GM10847 (cell line): ENCODE results near the gene RNF112.

ENCODE experiments used
- POLR2A ChIP-seq: IDR thresholded peaks from 2 replicates; pipeline ENCODE4 v1.6.1; 2011; ENCODE audit not compliant: insufficient read length; ENCODE audit errors: extremely low read depth

RNF112 gene

GRCh38 chr17:19391432-19391831 is 19.6 kb upstream of the RNF112 start:
- TF ChIP-seq POLR2A: no peak

GRCh38 chr17:19392303-19392702 is 18.7 kb upstream of the RNF112 start:
- no peak for TF ChIP-seq POLR2A

GRCh38 chr17:19397556-19398041 is 13.4 kb upstream of the RNF112 start:
- no peak for TF ChIP-seq POLR2A

GRCh38 chr17:19398301-19399181 is 12.5 kb upstream of the RNF112 start:
- TF ChIP-seq POLR2A: no peak

- TF ChIP-seq POLR2A: no peak
Measured at GRCh38 chr17:19399750-19400450, 11.1 kb upstream of the RNF112 start.

GRCh38 chr17:19401321-19402010 is 9.6 kb upstream of the RNF112 start:
- no peak for TF ChIP-seq POLR2A

- TF ChIP-seq POLR2A: no peak
Measured at GRCh38 chr17:19402171-19402570, 8.9 kb upstream of the RNF112 start.

- no peak for TF ChIP-seq POLR2A
Measured at GRCh38 chr17:19403021-19403420, 8.0 kb upstream of the RNF112 start.

- no peak for TF ChIP-seq POLR2A
Measured at GRCh38 chr17:19404264-19404663, 6.8 kb upstream of the RNF112 start.

- TF ChIP-seq POLR2A: no peak
Measured at GRCh38 chr17:19405114-19405513, 5.9 kb upstream of the RNF112 start.

- no peak for TF ChIP-seq POLR2A
Measured at GRCh38 chr17:19407601-19408345, 3.3 kb upstream of the RNF112 start.

- no peak for TF ChIP-seq POLR2A
Measured at GRCh38 chr17:19408346-19408710, 2.7 kb upstream of the RNF112 start.

GRCh38 chr17:19409066-19409465 is 2.0 kb upstream of the RNF112 start:
- no peak for TF ChIP-seq POLR2A

GRCh38 chr17:19409509-19409908 is 1.5 kb upstream of the RNF112 start:
- no peak for TF ChIP-seq POLR2A

GRCh38 chr17:19410091-19410490 is 941 bp upstream of the RNF112 start:
- TF ChIP-seq POLR2A: no peak
